ENCODE data around the gene CXorf58. TPM values are rescaled to one million over a fixed set of nuclear protein-coding genes. Genes with fewer than 3 reads are reported as not detected.

The CXorf58 gene
- total and polyA plus RNA-seq, 2 of the 13 experiments (the other 11 are each of a cell fraction or from before 2014, with no cell fraction given): not detected

DNA sequence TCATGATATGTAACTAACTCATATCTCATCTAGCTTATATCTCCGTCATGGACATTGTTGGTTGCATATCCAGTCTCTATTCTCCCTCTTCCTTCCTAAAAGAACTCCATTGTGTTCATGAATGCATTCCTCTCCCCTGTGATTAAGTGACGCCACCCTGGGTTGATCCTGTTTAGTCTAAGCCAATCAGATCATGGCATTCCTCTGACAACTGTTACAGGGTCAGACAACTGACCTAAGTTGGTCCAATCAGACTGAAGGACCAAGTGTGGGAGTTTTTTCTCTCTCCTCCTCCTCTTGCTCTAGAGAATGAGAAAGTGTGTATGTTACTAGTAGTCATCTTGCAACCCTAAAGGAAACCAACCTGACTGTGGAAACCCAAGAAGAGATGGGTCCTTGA is 3.7 kb upstream of the CXorf58 start (continued):
- TF ChIP-seq, protein P1, sequence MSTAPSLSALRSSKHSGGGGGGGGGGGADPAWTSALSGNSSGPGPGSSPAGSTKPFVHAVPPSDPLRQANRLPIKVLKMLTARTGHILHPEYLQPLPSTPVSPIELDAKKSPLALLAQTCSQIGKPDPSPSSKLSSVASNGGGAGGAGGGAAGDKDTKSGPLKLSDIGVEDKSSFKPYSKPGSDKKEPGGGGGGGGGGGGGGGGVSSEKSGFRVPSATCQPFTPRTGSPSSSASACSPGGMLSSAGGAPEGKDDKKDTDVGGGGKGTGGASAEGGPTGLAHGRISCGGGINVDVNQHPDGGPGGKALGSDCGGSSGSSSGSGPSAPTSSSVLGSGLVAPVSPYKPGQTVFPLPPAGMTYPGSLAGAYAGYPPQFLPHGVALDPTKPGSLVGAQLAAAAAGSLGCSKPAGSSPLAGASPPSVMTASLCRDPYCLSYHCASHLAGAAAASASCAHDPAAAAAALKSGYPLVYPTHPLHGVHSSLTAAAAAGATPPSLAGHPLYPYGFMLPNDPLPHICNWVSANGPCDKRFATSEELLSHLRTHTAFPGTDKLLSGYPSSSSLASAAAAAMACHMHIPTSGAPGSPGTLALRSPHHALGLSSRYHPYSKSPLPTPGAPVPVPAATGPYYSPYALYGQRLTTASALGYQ (CRISPR knock-in tag; IDR thresholded peaks at IDR 0.05): no peak
- TF ChIP-seq, protein P2, sequence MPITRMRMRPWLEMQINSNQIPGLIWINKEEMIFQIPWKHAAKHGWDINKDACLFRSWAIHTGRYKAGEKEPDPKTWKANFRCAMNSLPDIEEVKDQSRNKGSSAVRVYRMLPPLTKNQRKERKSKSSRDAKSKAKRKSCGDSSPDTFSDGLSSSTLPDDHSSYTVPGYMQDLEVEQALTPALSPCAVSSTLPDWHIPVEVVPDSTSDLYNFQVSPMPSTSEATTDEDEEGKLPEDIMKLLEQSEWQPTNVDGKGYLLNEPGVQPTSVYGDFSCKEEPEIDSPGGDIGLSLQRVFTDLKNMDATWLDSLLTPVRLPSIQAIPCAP (CRISPR knock-in tag; IDR thresholded peaks at IDR 0.05; ENCODE audit: low read depth): no peak
- TF ChIP-seq, protein P3, sequence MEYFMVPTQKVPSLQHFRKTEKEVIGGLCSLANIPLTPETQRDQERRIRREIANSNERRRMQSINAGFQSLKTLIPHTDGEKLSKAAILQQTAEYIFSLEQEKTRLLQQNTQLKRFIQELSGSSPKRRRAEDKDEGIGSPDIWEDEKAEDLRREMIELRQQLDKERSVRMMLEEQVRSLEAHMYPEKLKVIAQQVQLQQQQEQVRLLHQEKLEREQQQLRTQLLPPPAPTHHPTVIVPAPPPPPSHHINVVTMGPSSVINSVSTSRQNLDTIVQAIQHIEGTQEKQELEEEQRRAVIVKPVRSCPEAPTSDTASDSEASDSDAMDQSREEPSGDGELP (IDR thresholded peaks at IDR 0.05; ENCODE audit: borderline replicate concordance, low read depth): no peak
- no peak for TF ChIP-seq KAT2B (IDR thresholded peaks at IDR 0.05; ENCODE audit: borderline replicate concordance, low read depth, low read length)
- TF ChIP-seq, protein P4, sequence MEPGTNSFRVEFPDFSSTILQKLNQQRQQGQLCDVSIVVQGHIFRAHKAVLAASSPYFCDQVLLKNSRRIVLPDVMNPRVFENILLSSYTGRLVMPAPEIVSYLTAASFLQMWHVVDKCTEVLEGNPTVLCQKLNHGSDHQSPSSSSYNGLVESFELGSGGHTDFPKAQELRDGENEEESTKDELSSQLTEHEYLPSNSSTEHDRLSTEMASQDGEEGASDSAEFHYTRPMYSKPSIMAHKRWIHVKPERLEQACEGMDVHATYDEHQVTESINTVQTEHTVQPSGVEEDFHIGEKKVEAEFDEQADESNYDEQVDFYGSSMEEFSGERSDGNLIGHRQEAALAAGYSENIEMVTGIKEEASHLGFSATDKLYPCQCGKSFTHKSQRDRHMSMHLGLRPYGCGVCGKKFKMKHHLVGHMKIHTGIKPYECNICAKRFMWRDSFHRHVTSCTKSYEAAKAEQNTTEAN (CRISPR knock-in tag; conservative IDR thresholded peaks at IDR 0.05): no peak
- TF ChIP-seq, protein P5, sequence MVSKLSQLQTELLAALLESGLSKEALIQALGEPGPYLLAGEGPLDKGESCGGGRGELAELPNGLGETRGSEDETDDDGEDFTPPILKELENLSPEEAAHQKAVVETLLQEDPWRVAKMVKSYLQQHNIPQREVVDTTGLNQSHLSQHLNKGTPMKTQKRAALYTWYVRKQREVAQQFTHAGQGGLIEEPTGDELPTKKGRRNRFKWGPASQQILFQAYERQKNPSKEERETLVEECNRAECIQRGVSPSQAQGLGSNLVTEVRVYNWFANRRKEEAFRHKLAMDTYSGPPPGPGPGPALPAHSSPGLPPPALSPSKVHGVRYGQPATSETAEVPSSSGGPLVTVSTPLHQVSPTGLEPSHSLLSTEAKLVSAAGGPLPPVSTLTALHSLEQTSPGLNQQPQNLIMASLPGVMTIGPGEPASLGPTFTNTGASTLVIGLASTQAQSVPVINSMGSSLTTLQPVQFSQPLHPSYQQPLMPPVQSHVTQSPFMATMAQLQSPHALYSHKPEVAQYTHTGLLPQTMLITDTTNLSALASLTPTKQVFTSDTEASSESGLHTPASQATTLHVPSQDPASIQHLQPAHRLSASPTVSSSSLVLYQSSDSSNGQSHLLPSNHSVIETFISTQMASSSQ (IDR thresholded peaks at IDR 0.05; ENCODE audit: low read depth): no peak
- TF ChIP-seq, protein P5 (CRISPR knock-in tag; IDR thresholded peaks at IDR 0.05; ENCODE audit: borderline replicate concordance): no peak
